HTERT RPE-1 (cell line): ENCODE measurements around the gene ZNF646.

Experiments
- in situ Hi-C: fragments of 300-500 bp; cut with MboI; formaldehyde crosslinking; loops from 4 replicates; pipeline ENCODE4 v1.14.3; 2020; ENCODE audit warnings: low sequenced_read_pairs

ZNF646 gene

GRCh38 chr16:31073970-31074813, at the start of gene ZNF646, which contains the start of gene ZNF668:
TSS of gene ZNF646 (plus strand) at chr16:31074422. CDS start at chr16:31076325, 1,903 bp downstream.
TSS of gene ZNF668 (minus strand) at chr16:31074240. CDS start at chr16:31064459, 9,781 bp downstream.
- in situ Hi-C loops: no loop called here

- in situ Hi-C loops: no loop called here
Observed at GRCh38 chr16:31025339-31025738, 48.9 kb upstream of the ZNF646 start.

- in situ Hi-C loops: no loop called here
Observed at GRCh38 chr16:31029272-31029671, 45.0 kb upstream of the ZNF646 start.

GRCh38 chr16:31031276-31031675, 42.9 kb upstream of the ZNF646 start:
- in situ Hi-C loops: no loop called here

GRCh38 chr16:31032736-31033708, 41.2 kb upstream of the ZNF646 start, which contains the start of gene STX4:
TSS of gene STX4 (plus strand) at chr16:31033558. CDS start at chr16:31033806, 248 bp downstream.
- in situ Hi-C loops: no loop called here

- in situ Hi-C loops: no loop called here
Observed at GRCh38 chr16:31033709-31034492, 40.3 kb upstream of the ZNF646 start.

GRCh38 chr16:31036691-31037090, 37.5 kb upstream of the ZNF646 start:
- in situ Hi-C loops: no loop called here

GRCh38 chr16:31038993-31039392, 35.2 kb upstream of the ZNF646 start:
- in situ Hi-C loops: no loop called here

- in situ Hi-C loops: no loop called here
Observed at GRCh38 chr16:31042866-31043265, 31.4 kb upstream of the ZNF646 start.

GRCh38 chr16:31043352-31043751, 30.9 kb upstream of the ZNF646 start:
- in situ Hi-C loops: no loop called here

GRCh38 chr16:31043898-31044481, 30.2 kb upstream of the ZNF646 start:
- in situ Hi-C loops: no loop called here

- in situ Hi-C loops: no loop called here
Observed at GRCh38 chr16:31050280-31051030, 23.8 kb upstream of the ZNF646 start.

GRCh38 chr16:31052114-31052513, 22.1 kb upstream of the ZNF646 start:
- in situ Hi-C loops: no loop called here

- in situ Hi-C loops: no loop called here
Observed at GRCh38 chr16:31055613-31056012, 18.6 kb upstream of the ZNF646 start.

- in situ Hi-C loops: no loop called here
Observed at GRCh38 chr16:31061126-31061812, 13.0 kb upstream of the ZNF646 start.

- in situ Hi-C loops: no loop called here
Observed at GRCh38 chr16:31061813-31062440, 12.3 kb upstream of the ZNF646 start.

- in situ Hi-C loops: no loop called here
Observed at GRCh38 chr16:31063495-31063842, 10.8 kb upstream of the ZNF646 start.

GRCh38 chr16:31063843-31064611, 10.2 kb upstream of the ZNF646 start:
- in situ Hi-C loops: no loop called here
